ENCODE measurements around the gene WSB1.

WSB1 gene

DNA sequence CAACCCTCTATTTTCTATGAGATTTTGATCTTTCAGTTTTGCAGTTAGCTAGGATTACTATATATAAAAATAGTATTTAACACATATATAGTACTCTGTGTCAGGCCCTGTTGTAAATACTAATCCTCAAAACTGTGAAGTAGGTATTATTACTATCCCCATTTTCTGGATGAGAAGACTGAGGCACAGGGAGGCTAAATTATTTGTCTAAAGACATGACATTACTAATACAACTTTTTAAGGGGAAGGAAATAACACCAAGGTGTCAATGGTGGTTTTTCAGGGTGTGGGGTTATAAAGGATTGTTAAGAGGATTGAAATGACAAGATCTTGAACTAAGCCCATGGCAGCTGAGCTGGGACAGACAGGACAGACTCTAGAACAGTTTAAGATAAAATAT, 4.1 kb upstream of the WSB1 start:
- DNase-seq (ENCODE audit: low read depth): no peak
- no peak overlapping the region for H3K4me3 ChIP-seq (replicated peaks; ENCODE audit: low read depth, low read length)
- TF ChIP-seq, protein P1, sequence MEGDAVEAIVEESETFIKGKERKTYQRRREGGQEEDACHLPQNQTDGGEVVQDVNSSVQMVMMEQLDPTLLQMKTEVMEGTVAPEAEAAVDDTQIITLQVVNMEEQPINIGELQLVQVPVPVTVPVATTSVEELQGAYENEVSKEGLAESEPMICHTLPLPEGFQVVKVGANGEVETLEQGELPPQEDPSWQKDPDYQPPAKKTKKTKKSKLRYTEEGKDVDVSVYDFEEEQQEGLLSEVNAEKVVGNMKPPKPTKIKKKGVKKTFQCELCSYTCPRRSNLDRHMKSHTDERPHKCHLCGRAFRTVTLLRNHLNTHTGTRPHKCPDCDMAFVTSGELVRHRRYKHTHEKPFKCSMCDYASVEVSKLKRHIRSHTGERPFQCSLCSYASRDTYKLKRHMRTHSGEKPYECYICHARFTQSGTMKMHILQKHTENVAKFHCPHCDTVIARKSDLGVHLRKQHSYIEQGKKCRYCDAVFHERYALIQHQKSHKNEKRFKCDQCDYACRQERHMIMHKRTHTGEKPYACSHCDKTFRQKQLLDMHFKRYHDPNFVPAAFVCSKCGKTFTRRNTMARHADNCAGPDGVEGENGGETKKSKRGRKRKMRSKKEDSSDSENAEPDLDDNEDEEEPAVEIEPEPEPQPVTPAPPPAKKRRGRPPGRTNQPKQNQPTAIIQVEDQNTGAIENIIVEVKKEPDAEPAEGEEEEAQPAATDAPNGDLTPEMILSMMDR (IDR thresholded peaks at IDR 0.05; ENCODE audit: low read length, missing control alignments): no peak

DNA sequence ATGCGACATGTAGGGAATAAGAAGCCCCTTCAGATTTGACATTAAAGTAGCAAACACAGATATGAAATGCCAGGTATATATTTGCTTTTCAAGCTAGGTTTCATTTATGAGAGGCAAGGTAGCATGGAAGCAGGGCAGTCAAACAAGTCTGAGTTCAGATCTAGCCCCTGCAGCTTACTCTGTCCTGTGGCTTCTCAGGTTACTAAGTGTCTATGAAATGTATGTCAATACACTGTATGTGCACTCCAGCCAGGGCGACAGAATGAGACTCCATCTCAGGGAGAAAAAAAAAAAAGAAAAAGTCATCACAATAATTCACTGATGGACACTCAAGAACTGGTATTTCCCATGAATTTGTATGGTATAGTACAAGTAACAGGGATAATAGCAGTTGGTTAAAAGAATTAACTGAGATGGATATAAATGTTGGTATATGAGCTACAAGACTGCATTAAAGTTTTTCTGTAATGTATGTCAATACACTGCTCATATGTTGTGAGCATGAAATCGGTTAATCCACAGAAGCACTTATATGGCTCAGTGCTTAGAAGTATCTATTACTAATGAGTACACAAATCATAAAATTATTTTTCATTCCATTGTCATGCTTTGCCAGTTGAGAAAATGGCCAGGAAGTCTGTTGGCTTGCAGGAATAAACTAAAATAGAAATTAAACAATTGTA, 2.9 kb upstream of the WSB1 start:
- TF ChIP-seq, protein P1 (IDR thresholded peaks at IDR 0.05; ENCODE audit: low read length, missing control alignments): no peak
- no peak overlapping the region for H3K4me3 ChIP-seq (replicated peaks; ENCODE audit: low read depth, low read length)
- DNase-seq (ENCODE audit: low read depth): no peak

DNA sequence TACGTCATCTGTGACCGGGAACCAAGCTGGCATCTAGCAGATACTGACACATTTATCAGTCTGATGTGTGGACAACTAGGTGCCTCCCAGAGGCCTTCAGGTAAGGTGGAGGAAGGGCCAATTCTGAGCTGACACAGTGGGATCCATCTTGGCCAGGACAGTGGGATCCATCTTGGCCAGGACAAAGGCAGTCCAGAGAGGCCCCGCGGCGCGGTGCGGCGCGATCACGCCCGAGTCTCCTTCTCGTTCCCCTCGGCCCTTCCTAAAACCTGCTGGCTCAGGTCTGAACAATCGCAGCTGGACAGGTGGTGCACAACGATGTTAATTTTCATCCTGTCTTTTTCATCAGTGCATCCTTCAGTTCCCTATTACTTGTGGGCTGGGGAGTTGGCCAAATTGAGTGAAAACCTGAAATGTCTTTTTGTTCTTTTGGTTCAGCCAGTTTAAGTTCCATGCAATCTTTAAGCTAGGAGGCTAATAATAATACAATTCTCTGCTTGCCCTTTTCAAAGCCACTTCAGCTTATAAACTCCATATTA, 486 bp upstream of the WSB1 start:
- no peak overlapping the region for H3K4me3 ChIP-seq (replicated peaks; ENCODE audit: low read depth, low read length)
- DNase-seq (ENCODE audit: low read depth): no peak
- TF ChIP-seq, protein P1 (IDR thresholded peaks at IDR 0.05; ENCODE audit: low read length, missing control alignments): no peak

DNA sequence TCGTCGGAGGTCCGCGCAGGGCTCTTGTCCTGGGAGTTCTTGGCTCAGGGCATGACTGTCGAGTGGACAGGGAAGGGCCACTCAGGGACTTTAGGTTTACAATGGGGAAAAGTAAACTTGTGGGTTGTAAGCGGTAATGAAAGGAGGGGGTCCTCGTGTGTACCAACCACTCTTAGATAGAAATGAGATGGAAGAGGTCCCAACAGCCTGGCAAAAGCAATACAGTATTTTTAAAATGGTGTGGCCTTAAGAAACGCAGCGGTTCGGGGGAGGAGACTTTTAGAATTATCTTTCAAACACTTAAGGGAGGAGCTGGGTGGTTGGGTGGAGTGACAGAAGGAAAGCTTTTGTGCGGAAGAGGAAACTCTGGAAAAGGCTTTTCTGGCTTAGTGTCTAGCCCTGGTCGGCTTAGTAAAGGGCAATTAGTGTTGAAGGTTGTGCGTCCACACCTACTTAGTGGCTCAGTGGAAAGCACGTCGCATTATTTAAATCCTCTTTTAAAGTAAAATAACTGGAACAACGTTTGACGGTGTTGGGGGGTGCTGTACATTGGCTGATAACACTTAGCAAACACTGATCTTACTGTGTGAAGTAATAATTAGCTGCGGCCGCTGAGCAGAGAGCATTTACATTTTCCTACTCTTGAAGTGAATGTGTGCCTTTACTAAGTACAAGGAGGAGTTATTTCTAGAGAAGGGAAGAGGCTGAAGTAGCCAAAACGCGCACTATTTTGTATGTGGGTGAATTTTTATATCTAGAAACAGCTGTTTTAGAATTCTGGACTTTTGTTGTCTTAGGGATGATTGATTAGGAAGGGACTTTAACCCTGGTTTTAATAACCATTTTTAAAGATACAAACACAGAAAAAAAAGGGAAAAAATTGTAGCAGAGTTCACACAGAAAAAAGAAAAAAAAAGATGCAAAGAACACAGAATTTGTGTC, 1.0 kb downstream of the WSB1 start:
- peak overlapping the region; percentile 98 for H3K4me3 ChIP-seq (replicated peaks; ENCODE audit: low read depth, low read length)
- TF ChIP-seq, protein P1 (IDR thresholded peaks at IDR 0.05; ENCODE audit: low read length, missing control alignments): no peak
- peak; percentile 94 for DNase-seq (ENCODE audit: low read depth)

DNA sequence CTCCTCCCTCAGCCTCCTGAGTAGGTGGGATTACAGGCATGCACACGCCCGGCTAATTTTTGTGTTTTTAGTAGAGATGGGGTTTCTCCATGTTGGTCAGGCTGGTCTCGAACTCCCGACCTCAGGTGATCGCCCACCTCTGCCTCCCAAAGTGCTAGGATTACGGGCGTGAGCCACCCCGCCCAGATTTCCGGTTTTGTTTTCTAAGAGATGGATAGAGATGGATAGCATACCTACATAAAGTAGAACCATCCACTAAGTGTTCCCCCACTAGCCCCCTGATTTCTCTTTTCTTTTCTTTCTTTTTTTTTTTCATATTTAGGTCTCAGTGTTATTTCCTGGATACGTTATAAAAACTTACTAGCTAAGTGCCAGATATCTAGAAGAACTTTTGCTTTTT, 2.0 kb downstream of the WSB1 start:
- DNase-seq (ENCODE audit: low read depth): no peak
- TF ChIP-seq, protein P1 (IDR thresholded peaks at IDR 0.05; ENCODE audit: low read length, missing control alignments): no peak
- peak overlapping the region; percentile 98 for H3K4me3 ChIP-seq (replicated peaks; ENCODE audit: low read depth, low read length)

DNA sequence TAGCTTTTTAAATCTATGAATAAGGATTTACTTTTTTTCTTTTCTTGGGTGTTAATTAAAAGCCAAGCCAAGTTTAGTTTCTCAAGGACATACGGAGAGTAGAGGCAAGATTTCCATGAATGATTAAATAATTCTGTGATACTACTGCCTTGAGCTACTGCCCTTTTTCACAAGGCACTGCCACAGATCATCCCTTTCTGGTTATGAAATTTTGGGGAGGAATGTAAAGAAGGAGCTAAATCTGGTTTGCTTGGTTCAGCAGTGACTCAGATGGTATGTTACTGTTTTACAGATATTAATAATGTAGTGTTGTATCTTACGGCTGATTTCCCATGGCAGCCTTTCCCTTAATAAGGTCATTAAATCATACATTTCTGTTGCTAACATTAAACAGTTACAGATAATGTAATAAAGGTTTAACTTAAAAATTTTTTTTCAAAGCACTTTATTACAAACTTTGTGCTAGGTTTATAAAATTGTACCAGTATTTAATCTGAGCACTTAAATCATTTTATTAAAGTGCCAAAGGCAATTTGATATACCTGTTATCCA, 2.6 kb downstream of the WSB1 start:
- peak overlapping the region; percentile 98 for H3K4me3 ChIP-seq (replicated peaks; ENCODE audit: low read depth, low read length)
- TF ChIP-seq, protein P1 (IDR thresholded peaks at IDR 0.05; ENCODE audit: low read length, missing control alignments): no peak
- DNase-seq (ENCODE audit: low read depth): peak; percentile 79

Data from fibroblast of pulmonary artery (primary cell).